Neural cell (in vitro differentiated cells): Measurements from ENCODE around the gene LRP1.

ENCODE experiments used
- EP300 ChIP-seq: fragments of 450-650 bp; conservative IDR thresholded peaks from 2 replicates; pipeline ENCODE4 v1.6.1; 2014; ENCODE audit warnings: antibody characterized with exemption, mild to moderate bottlenecking, moderate library complexity; ENCODE audit not compliant: poor library complexity, severe bottlenecking
- POLR2AphosphoS5 ChIP-seq: IDR thresholded peaks from 2 replicates; pipeline ENCODE4 v1.6.1; 2012
- REST ChIP-seq: IDR thresholded peaks from 2 replicates; pipeline ENCODE4 v1.6.1; 2012; ENCODE audit warnings: borderline replicate concordance
- SMC3 ChIP-seq: fragments of 450-650 bp; conservative IDR thresholded peaks from 2 replicates; pipeline ENCODE4 v1.6.1; 2014; ENCODE audit warnings: antibody characterized with exemption, mild to moderate bottlenecking, moderate library complexity; ENCODE audit not compliant: poor library complexity
- TF ChIP-seq, protein P1 (sequence below): fragments of 450-650 bp; IDR thresholded peaks from 2 replicates; pipeline ENCODE4 v1.5.1; 2014; ENCODE audit warnings: antibody characterized with exemption, mild to moderate bottlenecking, moderate library complexity; ENCODE audit not compliant: poor library complexity, severe bottlenecking

DNA sequence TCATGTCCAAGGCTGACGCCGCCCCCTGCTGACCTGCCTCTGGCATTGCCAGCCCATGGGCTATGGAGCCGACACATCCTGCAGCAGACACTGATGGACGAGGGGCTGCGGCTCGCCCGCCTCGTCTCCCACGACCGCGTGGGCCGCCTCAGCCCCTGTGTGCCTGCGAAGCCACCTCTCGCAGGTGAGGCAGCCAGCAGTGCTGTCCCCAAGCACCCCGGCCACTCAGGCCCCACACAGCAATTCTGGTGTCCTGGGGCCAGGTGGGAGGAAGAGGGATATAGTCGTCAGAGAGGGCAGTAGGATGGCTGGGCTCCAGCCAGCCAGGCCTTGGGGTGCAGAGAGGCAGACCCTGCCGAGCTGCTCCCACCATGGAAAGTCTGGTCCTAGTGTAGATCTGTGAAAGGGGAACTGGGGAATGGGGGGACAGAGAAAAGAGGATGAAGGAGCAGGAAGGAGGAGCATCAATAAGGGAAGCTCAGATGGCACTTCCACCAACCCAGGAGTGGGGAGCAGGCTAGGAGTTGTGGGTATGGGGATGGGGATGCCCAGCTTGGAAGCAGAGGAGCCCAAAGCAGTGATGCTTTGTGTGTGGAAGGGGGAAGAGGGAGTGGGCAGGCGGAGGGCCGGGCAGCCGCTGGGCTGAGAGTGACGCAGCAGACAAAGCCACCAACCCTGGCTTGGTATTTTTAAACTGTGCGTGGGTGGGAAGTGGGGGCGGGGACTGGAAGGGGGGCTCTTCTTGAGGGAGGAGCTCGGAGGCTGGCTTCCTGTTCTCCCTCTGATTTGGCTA is 34.7 kb upstream of the LRP1 start:
- TF ChIP-seq EP300 (no peak), REST (no peak), SMC3 (no peak), POLR2AphosphoS5 (no peak)
- TF ChIP-seq, protein P1, sequence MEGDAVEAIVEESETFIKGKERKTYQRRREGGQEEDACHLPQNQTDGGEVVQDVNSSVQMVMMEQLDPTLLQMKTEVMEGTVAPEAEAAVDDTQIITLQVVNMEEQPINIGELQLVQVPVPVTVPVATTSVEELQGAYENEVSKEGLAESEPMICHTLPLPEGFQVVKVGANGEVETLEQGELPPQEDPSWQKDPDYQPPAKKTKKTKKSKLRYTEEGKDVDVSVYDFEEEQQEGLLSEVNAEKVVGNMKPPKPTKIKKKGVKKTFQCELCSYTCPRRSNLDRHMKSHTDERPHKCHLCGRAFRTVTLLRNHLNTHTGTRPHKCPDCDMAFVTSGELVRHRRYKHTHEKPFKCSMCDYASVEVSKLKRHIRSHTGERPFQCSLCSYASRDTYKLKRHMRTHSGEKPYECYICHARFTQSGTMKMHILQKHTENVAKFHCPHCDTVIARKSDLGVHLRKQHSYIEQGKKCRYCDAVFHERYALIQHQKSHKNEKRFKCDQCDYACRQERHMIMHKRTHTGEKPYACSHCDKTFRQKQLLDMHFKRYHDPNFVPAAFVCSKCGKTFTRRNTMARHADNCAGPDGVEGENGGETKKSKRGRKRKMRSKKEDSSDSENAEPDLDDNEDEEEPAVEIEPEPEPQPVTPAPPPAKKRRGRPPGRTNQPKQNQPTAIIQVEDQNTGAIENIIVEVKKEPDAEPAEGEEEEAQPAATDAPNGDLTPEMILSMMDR: peak; percentile 24
